KMS-11 (cell line): ENCODE data around the gene ASIC2.
"Not testable (repeated sequence)": the region's sequence is repeated elsewhere in the genome, so short reads cannot be mapped to it uniquely, and the experiment has no call there.

Experiments
- H2AFZ ChIP-seq: fragments of 200-600 bp; sonication (generic); 2 replicates; pipeline ENCODE4 v1.6.1; 2016; ENCODE audit warnings: antibody characterized with exemption, mixed run types, low read depth
- H3K27ac ChIP-seq: fragments of 200-600 bp; sonication (generic); 2 replicates; pipeline ENCODE4 v1.6.1; 2016; ENCODE audit warnings: mild to moderate bottlenecking, mixed run types
- H3K27me3 ChIP-seq: fragments of 200-600 bp; sonication (generic); 2 replicates; pipeline ENCODE4 v1.6.1; 2017; ENCODE audit warnings: mild to moderate bottlenecking, low read depth, mixed run types, moderate library complexity; ENCODE audit not compliant: insufficient read depth
- H3K36me3 ChIP-seq: fragments of 200-600 bp; sonication (generic); 2 replicates; pipeline ENCODE4 v1.6.1; 2017; ENCODE audit warnings: mild to moderate bottlenecking, mixed run types; ENCODE audit not compliant: insufficient read depth
- H3K4me1 ChIP-seq: fragments of 200-600 bp; sonication (generic); 2 replicates; pipeline ENCODE4 v1.6.1; 2016; ENCODE audit warnings: mild to moderate bottlenecking, low read depth, mixed run types; ENCODE audit not compliant: poor library complexity, severe bottlenecking
- H3K4me2 ChIP-seq: fragments of 200-600 bp; sonication (generic); 2 replicates; pipeline ENCODE4 v1.7.0; 2016; ENCODE audit warnings: mild to moderate bottlenecking, mixed run types
- H3K4me3 ChIP-seq: fragments of 200-600 bp; sonication (generic); IDR thresholded peaks from 2 replicates; pipeline ENCODE4 v1.6.1; 2017; ENCODE audit warnings: low read depth, low read length, mixed read lengths; ENCODE audit not compliant: insufficient read depth
- H3K79me2 ChIP-seq: fragments of 200-600 bp; sonication (generic); 2 replicates; pipeline ENCODE4 v1.6.1; 2016; ENCODE audit warnings: low read depth, mixed run types; ENCODE audit not compliant: insufficient read depth
- H3K9ac ChIP-seq: fragments of 200-600 bp; sonication (generic); 2 replicates; pipeline ENCODE4 v1.6.1; 2016; ENCODE audit warnings: mild to moderate bottlenecking, mixed run types
- H4K20me1 ChIP-seq: fragments of 200-600 bp; sonication (generic); 2 replicates; pipeline ENCODE4 v1.6.1; 2016; ENCODE audit warnings: mild to moderate bottlenecking, mixed run types; ENCODE audit not compliant: insufficient read depth
- TF ChIP-seq, protein P1 (sequence below): fragments of 200-600 bp; sonication (generic); conservative IDR thresholded peaks from 2 replicates; pipeline ENCODE4 v1.6.1; 2017; ENCODE audit warnings: low read depth, mild to moderate bottlenecking, antibody characterized with exemption, low read length, moderate library complexity, mixed read lengths

The ASIC2 gene

DNA sequence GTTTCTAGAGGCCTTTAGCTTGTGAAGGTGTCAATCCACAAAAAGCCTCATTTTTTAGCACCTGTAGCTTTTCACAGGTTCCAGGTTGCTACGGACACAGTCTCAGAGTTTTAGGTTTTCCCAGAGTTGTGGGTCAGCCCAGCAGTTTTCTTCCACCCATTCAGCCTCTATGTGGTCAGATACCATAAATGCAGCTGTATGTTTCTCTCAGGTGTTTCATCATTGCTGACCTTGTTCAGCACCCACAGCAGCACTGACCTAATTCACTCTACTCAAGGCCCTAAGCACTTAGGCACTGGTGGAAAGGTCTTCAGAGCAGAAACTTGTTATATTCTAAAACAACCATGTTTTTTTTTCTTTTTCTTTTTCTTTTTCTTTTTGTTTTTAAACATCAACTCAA lies 316.5 kb downstream of the ASIC2 start:
- H2AFZ ChIP-seq, result peak overlapping the region; percentile 15; the same call in 1 of the 2 replicates
- peak overlapping the region; percentile 45; the same call in 1 of the 2 replicates for H3K9ac ChIP-seq
- H4K20me1 ChIP-seq, result no peaks in the 10 kb centered on the region
- H3K36me3 ChIP-seq, result no peaks in the 10 kb centered on the region
- peak overlapping the region; percentile 84 for H3K27ac ChIP-seq
- H3K4me2 ChIP-seq, result peak overlapping the region; percentile 64
- peaks cover 57% of the 10 kb centered on the region for H3K4me1 ChIP-seq
- no peaks in the 10 kb centered on the region for H3K79me2 ChIP-seq
- no peak overlapping the region for H3K4me3 ChIP-seq
- TF ChIP-seq, protein P1, sequence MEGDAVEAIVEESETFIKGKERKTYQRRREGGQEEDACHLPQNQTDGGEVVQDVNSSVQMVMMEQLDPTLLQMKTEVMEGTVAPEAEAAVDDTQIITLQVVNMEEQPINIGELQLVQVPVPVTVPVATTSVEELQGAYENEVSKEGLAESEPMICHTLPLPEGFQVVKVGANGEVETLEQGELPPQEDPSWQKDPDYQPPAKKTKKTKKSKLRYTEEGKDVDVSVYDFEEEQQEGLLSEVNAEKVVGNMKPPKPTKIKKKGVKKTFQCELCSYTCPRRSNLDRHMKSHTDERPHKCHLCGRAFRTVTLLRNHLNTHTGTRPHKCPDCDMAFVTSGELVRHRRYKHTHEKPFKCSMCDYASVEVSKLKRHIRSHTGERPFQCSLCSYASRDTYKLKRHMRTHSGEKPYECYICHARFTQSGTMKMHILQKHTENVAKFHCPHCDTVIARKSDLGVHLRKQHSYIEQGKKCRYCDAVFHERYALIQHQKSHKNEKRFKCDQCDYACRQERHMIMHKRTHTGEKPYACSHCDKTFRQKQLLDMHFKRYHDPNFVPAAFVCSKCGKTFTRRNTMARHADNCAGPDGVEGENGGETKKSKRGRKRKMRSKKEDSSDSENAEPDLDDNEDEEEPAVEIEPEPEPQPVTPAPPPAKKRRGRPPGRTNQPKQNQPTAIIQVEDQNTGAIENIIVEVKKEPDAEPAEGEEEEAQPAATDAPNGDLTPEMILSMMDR, result no peak
- no peaks in the 10 kb centered on the region for H3K27me3 ChIP-seq

GRCh38 chr17:32976131-32976530 lies 317.0 kb downstream of the ASIC2 start:
- Histone ChIP-seq H3K4me1 (peaks cover 61% of the 10 kb centered on the region), H3K9ac (peak overlapping the region; percentile 45; the same call in 1 of the 2 replicates), H3K4me3 (no peak overlapping the region), H3K4me2 (peak overlapping the region; percentile 64), H3K27ac (peak overlapping the region; percentile 84), H3K36me3 (no peaks in the 10 kb centered on the region), H3K79me2 (no peaks in the 10 kb centered on the region), H2AFZ (peak overlapping the region; percentile 15; the same call in 1 of the 2 replicates), H3K27me3 (no peaks in the 10 kb centered on the region), H4K20me1 (no peaks in the 10 kb centered on the region)
- TF ChIP-seq, protein P1, result no peak

- H3K4me2 ChIP-seq, result peak overlapping the region; percentile 95
Measured at GRCh38 chr17:32971171-32971570, 321.9 kb downstream of the ASIC2 start.

GRCh38 chr17:32970281-32970680 lies 322.8 kb downstream of the ASIC2 start:
- H3K4me3 ChIP-seq, result no peak overlapping the region
- H3K4me1 ChIP-seq, result peaks cover 68% of the 10 kb centered on the region
- H3K36me3 ChIP-seq, result no peaks in the 10 kb centered on the region
- H2AFZ ChIP-seq, result peak overlapping the region; percentile 15; the same call in 1 of the 2 replicates
- peak overlapping the region; percentile 80 for H3K27ac ChIP-seq
- no peaks in the 10 kb centered on the region for H3K79me2 ChIP-seq
- TF ChIP-seq, protein P1, result no peak
- peak overlapping the region; percentile 95 for H3K4me2 ChIP-seq
- no peaks in the 10 kb centered on the region for H4K20me1 ChIP-seq
- no peaks in the 10 kb centered on the region for H3K27me3 ChIP-seq
- peak overlapping the region; percentile 38; the same call in 1 of the 2 replicates for H3K9ac ChIP-seq

More at GRCh38 chr17:32971171-32971570, 321.9 kb downstream of the ASIC2 start:
- no peaks in the 10 kb centered on the region for H4K20me1 ChIP-seq
- H3K27ac ChIP-seq, result peak overlapping the region; percentile 80
- H3K27me3 ChIP-seq, result no peaks in the 10 kb centered on the region
- no peak overlapping the region for H3K4me3 ChIP-seq
- no peaks in the 10 kb centered on the region for H3K79me2 ChIP-seq
- H3K9ac ChIP-seq, result no peak overlapping the region
- TF ChIP-seq, protein P1, result no peak
- H3K36me3 ChIP-seq, result no peaks in the 10 kb centered on the region
- H2AFZ ChIP-seq, result no peak overlapping the region
- peaks cover 77% of the 10 kb centered on the region for H3K4me1 ChIP-seq

DNA sequence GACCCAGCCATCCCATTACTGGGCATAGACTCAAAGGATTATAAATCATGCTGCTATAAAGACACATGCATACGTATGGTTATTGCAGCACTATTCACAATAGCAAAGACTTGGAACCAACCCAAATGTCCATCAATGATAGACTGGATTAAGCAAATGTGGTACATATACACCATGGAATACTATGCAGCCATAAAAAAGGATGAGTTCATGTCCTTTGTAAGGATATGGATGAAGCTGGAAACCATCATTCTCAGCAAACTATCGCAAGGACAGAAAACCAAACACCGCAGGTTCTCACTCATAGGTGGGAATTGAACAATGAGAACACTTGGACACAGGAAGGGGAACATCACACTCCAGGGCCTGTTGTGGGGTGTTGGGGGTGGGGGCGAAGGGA lies 323.9 kb downstream of the ASIC2 start:
- peak overlapping the region; percentile 80 for H3K27ac ChIP-seq
- not testable (repeated sequence) for H2AFZ ChIP-seq, H3K9ac ChIP-seq, H3K27me3 ChIP-seq, H3K79me2 ChIP-seq, H3K4me3 ChIP-seq, H3K36me3 ChIP-seq, H4K20me1 ChIP-seq
- H3K4me2 ChIP-seq, result peak overlapping the region; percentile 95; the same call in 1 of the 2 replicates
- peaks cover 58% of the 10 kb centered on the region for H3K4me1 ChIP-seq
